DND-41 (cell line): ENCODE measurements around the gene CACHD1.

Experiments
- CTCF ChIP-seq: IDR thresholded peaks from 2 replicates; pipeline ENCODE4 v1.5.1; 2012; ENCODE audit warnings: borderline replicate concordance, low read length, moderate library complexity, mild to moderate bottlenecking; ENCODE audit not compliant: poor library complexity, severe bottlenecking; ENCODE audit errors: extremely low read depth
- EZH2 ChIP-seq: IDR thresholded peaks from 3 replicates; pipeline ENCODE4 v1.6.1; 2012; ENCODE audit warnings: borderline replicate concordance, low read depth, mild to moderate bottlenecking, moderate library complexity, low read length, inconsistent platforms; ENCODE audit not compliant: severe bottlenecking

DNA sequence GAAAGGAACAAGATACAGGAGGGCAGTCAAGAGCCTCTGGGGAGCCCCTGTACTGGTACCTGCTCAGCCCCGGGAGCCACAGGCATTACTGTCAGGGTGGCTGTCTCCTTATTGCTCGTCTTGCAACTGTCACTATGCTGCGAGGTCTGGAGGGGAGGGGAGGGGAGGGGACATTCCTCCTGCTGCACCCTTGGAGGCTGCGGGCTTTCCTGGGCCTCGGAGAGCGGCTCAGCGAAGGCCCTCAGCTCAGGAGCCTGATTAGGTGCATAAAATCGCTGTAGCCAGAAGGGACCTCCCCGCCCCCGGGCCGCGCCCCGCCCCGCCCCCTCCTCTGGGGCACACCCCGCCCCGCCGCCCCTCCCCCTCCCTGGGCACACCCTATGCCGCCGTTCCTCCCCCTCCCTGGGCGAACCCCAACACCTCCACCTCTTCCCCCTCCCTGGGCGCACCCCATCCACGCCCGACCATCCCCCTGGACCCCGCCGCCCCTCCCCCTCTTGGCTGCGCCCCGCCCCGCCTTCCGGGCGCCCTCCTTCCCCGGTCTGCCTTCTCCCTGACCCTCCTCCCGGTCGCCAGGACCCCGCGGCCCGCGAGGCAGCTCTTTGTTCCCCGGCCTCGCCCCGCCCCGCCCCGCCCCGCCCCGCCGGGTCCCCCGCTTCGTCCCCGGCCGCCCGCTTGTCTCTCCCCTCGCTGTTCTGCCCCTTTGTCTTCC lies 35.5 kb downstream of the CACHD1 start:
- TF ChIP-seq CTCF = no peak
- TF ChIP-seq EZH2 = no peak
